OCI-LY1 (cell line): ENCODE measurements around the gene GALNTL6.

Experiments
- H2AFZ ChIP-seq: fragments of 200-600 bp; sonication (generic), shearing (Covaris generic); 2 replicates; pipeline ENCODE4 v1.6.0; 2014; ENCODE audit warnings: antibody characterized with exemption, mild to moderate bottlenecking, low read length
- H3F3A ChIP-seq: fragments of 200-600 bp; sonication (generic), shearing (Covaris generic); 2 replicates; pipeline ENCODE4 v1.6.0; 2014; ENCODE audit warnings: mild to moderate bottlenecking, antibody characterized with exemption, low read length, moderate library complexity; ENCODE audit not compliant: insufficient read depth
- H3K27ac ChIP-seq: fragments of 200-600 bp; sonication (generic); 2 replicates; pipeline ENCODE4 v1.5.1; 2014; ENCODE audit warnings: low read length, mixed run types, mild to moderate bottlenecking, low read depth; ENCODE audit not compliant: poor library complexity, severe bottlenecking
- H3K27me3 ChIP-seq: fragments of 200-600 bp; sonication (generic); 2 replicates; pipeline ENCODE4 v1.6.0; 2014; ENCODE audit warnings: antibody characterized with exemption, mild to moderate bottlenecking, low read length, moderate library complexity; ENCODE audit not compliant: insufficient read depth
- H3K36me3 ChIP-seq: fragments of 200-600 bp; sonication (generic); 2 replicates; pipeline ENCODE4 v1.6.1; 2014; ENCODE audit warnings: mild to moderate bottlenecking, antibody characterized with exemption, low read length, moderate library complexity, mixed read lengths; ENCODE audit not compliant: insufficient read depth
- H3K4me1 ChIP-seq: fragments of 200-600 bp; sonication (generic); 2 replicates; pipeline ENCODE4 v1.5.1; 2014; ENCODE audit warnings: mild to moderate bottlenecking, low read length, moderate library complexity; ENCODE audit not compliant: insufficient read depth, severe bottlenecking
- H3K4me2 ChIP-seq: fragments of 200-600 bp; sonication (generic), shearing (Covaris generic); 2 replicates; pipeline ENCODE4 v1.6.1; 2014; ENCODE audit warnings: low read length
- H3K4me3 ChIP-seq: fragments of 200-600 bp; sonication (generic); 2 replicates; pipeline ENCODE4 v1.5.1; 2014; ENCODE audit warnings: low read length, low read depth, mild to moderate bottlenecking, mixed read lengths; ENCODE audit not compliant: poor library complexity, severe bottlenecking
- H3K79me2 ChIP-seq: fragments of 200-600 bp; shearing (Covaris generic); 2 replicates; pipeline ENCODE4 v1.6.1; 2016; ENCODE audit warnings: mixed run types, low read length, mixed read lengths; ENCODE audit not compliant: insufficient read depth
- H3K9ac ChIP-seq: fragments of 200-600 bp; sonication (generic), shearing (Covaris generic); 2 replicates; pipeline ENCODE4 v1.6.1; 2014; ENCODE audit warnings: mild to moderate bottlenecking, low read length, mixed read lengths
- H3K9me2 ChIP-seq: fragments of 200-600 bp; sonication (generic), shearing (Covaris generic); 2 replicates; pipeline ENCODE4 v1.6.1; 2014; ENCODE audit warnings: low read depth, mild to moderate bottlenecking, low read length, mixed read lengths
- H3K9me3 ChIP-seq: fragments of 200-600 bp; shearing (Covaris generic); 2 replicates; pipeline ENCODE4 v1.6.1; 2014; ENCODE audit warnings: low read length, mixed read lengths
- H4K20me1 ChIP-seq: fragments of 200-600 bp; sonication (generic), shearing (Covaris generic); 2 replicates; pipeline ENCODE4 v1.6.0; 2016; ENCODE audit warnings: mild to moderate bottlenecking, low read length; ENCODE audit not compliant: insufficient read depth
- EZH2 ChIP-seq: fragments of 200-600 bp; sonication (generic), shearing (Covaris generic); IDR thresholded peaks from 2 replicates; pipeline ENCODE4 v1.8.0; 2017; ENCODE audit warnings: borderline replicate concordance, mixed run types, mild to moderate bottlenecking, antibody characterized with exemption, low read length, moderate library complexity, mixed read lengths
- TF ChIP-seq, protein P1 (sequence below): fragments of 200-600 bp; sonication (generic), shearing (Covaris generic); IDR thresholded peaks from 2 replicates; pipeline ENCODE4 v1.5.1; 2017; ENCODE audit warnings: mild to moderate bottlenecking, antibody characterized with exemption, low read length, moderate library complexity, mixed read lengths

The GALNTL6 gene

DNA sequence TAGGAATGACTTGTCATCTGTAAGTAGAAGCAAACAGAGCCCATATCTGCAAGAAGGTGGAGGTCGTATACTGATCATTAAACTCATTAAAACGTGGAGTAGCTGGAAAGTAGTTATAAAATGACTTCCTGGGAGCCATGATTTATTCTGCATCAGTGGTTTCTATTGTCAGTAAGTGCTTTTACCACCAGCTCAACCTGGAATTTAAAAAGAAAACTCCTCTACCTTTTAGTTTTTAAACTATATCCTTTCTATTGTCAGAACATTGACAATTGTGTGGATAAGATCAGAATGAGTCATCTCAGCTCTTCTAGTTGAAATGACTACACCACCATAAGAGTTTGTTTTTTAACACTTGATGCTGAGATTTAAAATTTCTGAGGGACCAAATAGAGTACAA lies 704.2 kb downstream of the GALNTL6 start:
- Histone ChIP-seq H3K36me3 (no peaks in the 10 kb centered on the region), H3K4me1 (no peaks in the 10 kb centered on the region), H4K20me1 (no peaks in the 10 kb centered on the region), H3K4me3 (no peak overlapping the region), H2AFZ (no peak overlapping the region), H3K79me2 (no peaks in the 10 kb centered on the region), H3F3A (no peaks in the 10 kb centered on the region), H3K9ac (no peak overlapping the region), H3K27me3 (no peaks in the 10 kb centered on the region), H3K27ac (no peak overlapping the region), H3K4me2 (no peak overlapping the region), H3K9me2 (no peaks in the 10 kb centered on the region), H3K9me3 (no peaks in the 10 kb centered on the region)
- no peak for TF ChIP-seq EZH2
- TF ChIP-seq, protein P1, sequence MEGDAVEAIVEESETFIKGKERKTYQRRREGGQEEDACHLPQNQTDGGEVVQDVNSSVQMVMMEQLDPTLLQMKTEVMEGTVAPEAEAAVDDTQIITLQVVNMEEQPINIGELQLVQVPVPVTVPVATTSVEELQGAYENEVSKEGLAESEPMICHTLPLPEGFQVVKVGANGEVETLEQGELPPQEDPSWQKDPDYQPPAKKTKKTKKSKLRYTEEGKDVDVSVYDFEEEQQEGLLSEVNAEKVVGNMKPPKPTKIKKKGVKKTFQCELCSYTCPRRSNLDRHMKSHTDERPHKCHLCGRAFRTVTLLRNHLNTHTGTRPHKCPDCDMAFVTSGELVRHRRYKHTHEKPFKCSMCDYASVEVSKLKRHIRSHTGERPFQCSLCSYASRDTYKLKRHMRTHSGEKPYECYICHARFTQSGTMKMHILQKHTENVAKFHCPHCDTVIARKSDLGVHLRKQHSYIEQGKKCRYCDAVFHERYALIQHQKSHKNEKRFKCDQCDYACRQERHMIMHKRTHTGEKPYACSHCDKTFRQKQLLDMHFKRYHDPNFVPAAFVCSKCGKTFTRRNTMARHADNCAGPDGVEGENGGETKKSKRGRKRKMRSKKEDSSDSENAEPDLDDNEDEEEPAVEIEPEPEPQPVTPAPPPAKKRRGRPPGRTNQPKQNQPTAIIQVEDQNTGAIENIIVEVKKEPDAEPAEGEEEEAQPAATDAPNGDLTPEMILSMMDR, result no peak

DNA sequence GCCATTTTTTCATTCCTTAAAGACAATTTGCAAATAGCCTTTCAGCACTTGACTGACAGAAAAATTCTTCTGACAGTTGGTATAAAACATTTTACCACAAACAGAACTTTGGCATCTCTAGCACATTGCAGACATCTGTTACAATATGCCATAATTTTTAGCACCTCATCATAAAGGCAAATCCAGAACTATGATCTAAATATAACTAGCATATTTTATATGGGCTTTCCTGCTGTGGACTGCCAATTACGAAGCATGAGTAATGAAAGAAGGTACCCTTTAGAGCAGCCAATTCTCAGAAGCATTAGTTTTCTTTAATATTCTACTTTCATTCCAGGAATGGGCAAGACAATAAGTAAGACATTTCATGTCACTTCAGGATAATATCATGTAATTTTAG lies 708.0 kb downstream of the GALNTL6 start:
- Histone ChIP-seq H3K4me1 (no peaks in the 10 kb centered on the region), H3K9me3 (no peaks in the 10 kb centered on the region), H3F3A (no peaks in the 10 kb centered on the region), H3K9ac (no peak overlapping the region), H3K27ac (no peak overlapping the region), H3K4me3 (no peak overlapping the region), H2AFZ (no peak overlapping the region), H3K79me2 (no peaks in the 10 kb centered on the region), H4K20me1 (no peaks in the 10 kb centered on the region), H3K9me2 (no peaks in the 10 kb centered on the region), H3K4me2 (no peak overlapping the region), H3K36me3 (no peaks in the 10 kb centered on the region), H3K27me3 (no peaks in the 10 kb centered on the region)
- TF ChIP-seq EZH2, result no peak
- TF ChIP-seq, protein P1, result no peak

DNA sequence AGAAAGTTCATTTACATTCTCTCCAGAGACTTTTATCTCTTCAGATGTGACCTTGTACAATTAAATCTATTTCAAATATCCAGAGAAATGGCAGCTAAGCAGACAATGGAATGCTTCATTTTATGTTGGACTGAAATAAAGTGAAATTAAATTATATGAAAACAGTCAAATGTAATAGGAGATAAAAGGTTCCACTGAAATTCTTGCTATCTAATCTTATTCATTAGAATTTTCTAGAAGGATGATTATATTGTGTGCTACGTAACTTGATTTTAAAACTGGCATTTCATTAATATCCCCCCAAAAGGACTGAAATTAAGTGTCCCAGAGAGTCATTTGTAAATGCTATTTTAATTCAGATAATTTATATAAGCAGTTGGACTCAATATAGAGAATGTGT lies 708.5 kb downstream of the GALNTL6 start:
- no peak overlapping the region for H3K9ac ChIP-seq
- H3K36me3 ChIP-seq, result no peaks in the 10 kb centered on the region
- no peaks in the 10 kb centered on the region for H3K4me1 ChIP-seq
- H4K20me1 ChIP-seq, result no peaks in the 10 kb centered on the region
- no peak overlapping the region for H2AFZ ChIP-seq
- no peak overlapping the region for H3K4me3 ChIP-seq
- no peaks in the 10 kb centered on the region for H3F3A ChIP-seq
- no peaks in the 10 kb centered on the region for H3K9me2 ChIP-seq
- H3K4me2 ChIP-seq, result no peak overlapping the region
- H3K27me3 ChIP-seq, result no peaks in the 10 kb centered on the region
- no peaks in the 10 kb centered on the region for H3K79me2 ChIP-seq
- no peak for TF ChIP-seq EZH2
- TF ChIP-seq, protein P1, result no peak
- H3K27ac ChIP-seq, result no peak overlapping the region
- H3K9me3 ChIP-seq, result no peaks in the 10 kb centered on the region
